AG04449 (cell line): ENCODE data around the gene RASA2.

Experiments
- CTCF ChIA-PET: fragments of 350-600 bp; formaldehyde crosslinking; extraction: SDS; loops from one replicate; lab custom pipeline; 2021; ENCODE audit warnings: antibody characterized with exemption; lab: Yijun Ruan, JAX
- POLR2A ChIA-PET: fragments of 400-600, 350-600 bp; formaldehyde crosslinking; extraction: SDS; loops from one replicate; lab custom pipeline; 2020; ENCODE audit warnings: antibody characterized with exemption, inconsistent platforms; lab: Yijun Ruan, JAX
- DNase-seq: peaks from one replicate; pipeline ENCODE4 v3.0.0-alpha.2; 2010; ENCODE audit warnings: low read depth, low spot score
- H3K4me3 ChIP-seq: 2 replicates; pipeline ENCODE4 v1.5.1; 2011; ENCODE audit warnings: low read depth, mild to moderate bottlenecking, control low read depth, low read length
- TF ChIP-seq, protein P1 (sequence below): IDR thresholded peaks from one replicate; pipeline ENCODE4 v1.5.1; 2011; ENCODE audit warnings: mild to moderate bottlenecking, moderate library complexity, low read length, control low read depth, inconsistent platforms; ENCODE audit not compliant: insufficient read depth; ENCODE audit errors: missing control alignments

The RASA2 gene

DNA sequence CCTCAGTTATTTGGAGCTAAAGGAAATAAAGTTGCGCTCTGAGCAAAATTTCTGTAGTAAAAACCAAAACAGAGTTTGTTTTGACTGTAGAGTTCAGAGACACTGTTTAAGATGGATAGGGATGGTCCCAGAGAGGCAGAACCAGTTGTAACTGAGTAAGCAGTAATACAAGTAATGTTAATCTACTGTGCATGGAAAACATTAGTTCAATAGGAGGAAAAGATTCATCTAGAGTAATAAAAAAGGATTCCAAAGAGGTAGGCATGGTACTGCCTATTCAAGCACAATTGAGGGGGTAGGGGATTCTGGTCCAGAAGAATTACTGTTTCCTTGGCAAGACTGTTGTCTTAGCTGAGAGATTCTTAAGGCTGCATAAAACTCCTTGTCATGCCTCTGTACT, 77.4 kb downstream of the RASA2 start:
- ChIA-PET CTCF (interaction anchor here (0.6 to 18.9 kb wide), 5 partner anchors 13 to 256 kb away, joined by 3 to 517 read pairs (median 6); no protein-coding TSS in a partner anchor), POLR2A (no interaction called here)
- TF ChIP-seq, protein P1, sequence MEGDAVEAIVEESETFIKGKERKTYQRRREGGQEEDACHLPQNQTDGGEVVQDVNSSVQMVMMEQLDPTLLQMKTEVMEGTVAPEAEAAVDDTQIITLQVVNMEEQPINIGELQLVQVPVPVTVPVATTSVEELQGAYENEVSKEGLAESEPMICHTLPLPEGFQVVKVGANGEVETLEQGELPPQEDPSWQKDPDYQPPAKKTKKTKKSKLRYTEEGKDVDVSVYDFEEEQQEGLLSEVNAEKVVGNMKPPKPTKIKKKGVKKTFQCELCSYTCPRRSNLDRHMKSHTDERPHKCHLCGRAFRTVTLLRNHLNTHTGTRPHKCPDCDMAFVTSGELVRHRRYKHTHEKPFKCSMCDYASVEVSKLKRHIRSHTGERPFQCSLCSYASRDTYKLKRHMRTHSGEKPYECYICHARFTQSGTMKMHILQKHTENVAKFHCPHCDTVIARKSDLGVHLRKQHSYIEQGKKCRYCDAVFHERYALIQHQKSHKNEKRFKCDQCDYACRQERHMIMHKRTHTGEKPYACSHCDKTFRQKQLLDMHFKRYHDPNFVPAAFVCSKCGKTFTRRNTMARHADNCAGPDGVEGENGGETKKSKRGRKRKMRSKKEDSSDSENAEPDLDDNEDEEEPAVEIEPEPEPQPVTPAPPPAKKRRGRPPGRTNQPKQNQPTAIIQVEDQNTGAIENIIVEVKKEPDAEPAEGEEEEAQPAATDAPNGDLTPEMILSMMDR: no peak

GRCh38 chr3:141570068-141570467, 83.2 kb downstream of the RASA2 start:
- no peak for DNase-seq
- no peak overlapping the region for H3K4me3 ChIP-seq
- POLR2A ChIA-PET: no interaction called here
- CTCF ChIA-PET: interaction anchor here (1.1 to 3.1 kb wide), 9 partner anchors 9 to 305 kb away, joined by 3 to 14 read pairs (median 4); no protein-coding TSS in a partner anchor
- TF ChIP-seq, protein P1: no peak

More for the DNA sequence above, 77.4 kb downstream of the RASA2 start:
- DNase-seq: no peak
- no peak overlapping the region for H3K4me3 ChIP-seq

- CTCF ChIA-PET: interaction anchor here (0.6 to 4.7 kb wide), 21 partner anchors 11 to 702 kb away, joined by 3 to 29 read pairs (median 3); partner anchors contain the start of genes ATP1B3 and RNF7
- H3K4me3 ChIP-seq: no peak overlapping the region
- DNase-seq: no peak
- TF ChIP-seq, protein P1: peak; percentile 51
- POLR2A ChIA-PET: no interaction called here
Measured at GRCh38 chr3:141575879-141576743, 89.3 kb downstream of the RASA2 start.

GRCh38 chr3:141576744-141577052, 89.9 kb downstream of the RASA2 start:
- H3K4me3 ChIP-seq: no peak overlapping the region
- ChIA-PET CTCF (interaction anchor here (0.8 to 4.7 kb wide), 19 partner anchors 11 to 701 kb away, joined by 3 to 29 read pairs (median 3); partner anchors contain the start of genes ATP1B3 and RNF7), POLR2A (no interaction called here)
- TF ChIP-seq, protein P1: no peak
- DNase-seq: no peak

GRCh38 chr3:141578202-141578973, 91.6 kb downstream of the RASA2 start:
- ChIA-PET POLR2A (no interaction called here), CTCF (interaction anchor here (1.0 to 4.7 kb wide), 8 partner anchors 8 to 702 kb away, joined by 3 to 29 read pairs (median 6); partner anchors contain the start of genes ATP1B3 and RNF7)

More at GRCh38 chr3:141578202-141578973, 91.6 kb downstream of the RASA2 start:
- TF ChIP-seq, protein P1: no peak
- H3K4me3 ChIP-seq: no peak overlapping the region
- no peak for DNase-seq
